OCI-LY7 (cell line): ENCODE results near the gene SART1. TPM values are rescaled to one million over a fixed set of nuclear protein-coding genes. Genes with fewer than 3 reads are reported as not detected.
"Not testable (repeated sequence)": the region's sequence is repeated elsewhere in the genome, so short reads cannot be mapped to it uniquely, and the experiment has no call there.

Experiments
- BruUV-seq: library from RNA; stranded (reverse); fragments of 400-500 nt; replicated peaks from 2 replicates; lab custom pipeline; 2021; lab: Mats Ljungman, UMichigan
- CTCF ChIA-PET: fragments of 300-600 bp; sonication (Branson Sonifier 250); formaldehyde crosslinking; loops from one replicate; lab custom pipeline; 2022; ENCODE audit warnings: antibody characterized with exemption; ENCODE audit not compliant: unreplicated experiment; lab: Charles Lee
- POLR2A ChIA-PET: fragments of 300-600 bp; sonication (Branson Sonifier 250); formaldehyde crosslinking; loops from one replicate; lab custom pipeline; 2022; ENCODE audit warnings: antibody characterized with exemption; lab: Charles Lee
- DNase-seq: peaks from one replicate; pipeline ENCODE4 v3.0.0-alpha.2; 2015; ENCODE audit warnings: low spot score
- H2AFZ ChIP-seq: fragments of 200-600 bp; sonication (generic), shearing (Covaris generic); 2 replicates; pipeline ENCODE4 v1.6.1; 2014; ENCODE audit warnings: mild to moderate bottlenecking, antibody characterized with exemption, low read length, moderate library complexity
- H3K27ac ChIP-seq: fragments of 200-600 bp; sonication (generic); 2 replicates; pipeline ENCODE4 v1.5.1; 2014; ENCODE audit warnings: mixed run types, low read depth, mild to moderate bottlenecking, moderate library complexity, low read length, inconsistent platforms; ENCODE audit not compliant: poor library complexity, severe bottlenecking
- H3K36me3 ChIP-seq: fragments of 200-600 bp; sonication (generic); 2 replicates; pipeline ENCODE4 v1.6.1; 2014; ENCODE audit warnings: mild to moderate bottlenecking, antibody characterized with exemption, low read length, moderate library complexity, mixed read lengths; ENCODE audit not compliant: insufficient read depth
- H3K4me1 ChIP-seq: fragments of 200-600 bp; sonication (generic); 2 replicates; pipeline ENCODE4 v1.5.1; 2014; ENCODE audit warnings: mild to moderate bottlenecking, low read length; ENCODE audit not compliant: insufficient read depth, poor library complexity, severe bottlenecking
- H3K4me2 ChIP-seq: fragments of 200-600 bp; sonication (generic); 2 replicates; pipeline ENCODE4 v1.6.1; 2014; ENCODE audit warnings: mild to moderate bottlenecking, low read length
- H3K4me3 ChIP-seq: fragments of 200-600 bp; sonication (generic); 2 replicates; pipeline ENCODE4 v1.5.1; 2014; ENCODE audit warnings: mild to moderate bottlenecking, low read depth, low read length; ENCODE audit not compliant: poor library complexity, severe bottlenecking
- H3K79me2 ChIP-seq: fragments of 200-600 bp; sonication (generic); 2 replicates; pipeline ENCODE4 v1.6.1; 2016; ENCODE audit warnings: low read depth, mild to moderate bottlenecking, low read length, moderate library complexity, mixed read lengths; ENCODE audit not compliant: insufficient read depth
- H3K9me2 ChIP-seq: fragments of 200-600 bp; sonication (generic); 2 replicates; pipeline ENCODE4 v1.6.1; 2016; ENCODE audit warnings: mild to moderate bottlenecking, low read length, mixed read lengths; ENCODE audit not compliant: insufficient read depth
- H3K9me3 ChIP-seq: fragments of 200-600 bp; sonication (generic); 2 replicates; pipeline ENCODE4 v1.6.1; 2014; ENCODE audit warnings: mild to moderate bottlenecking, mixed run types, low read length, mixed read lengths
- H4K20me1 ChIP-seq: fragments of 200-600 bp; sonication (generic); 2 replicates; pipeline ENCODE4 v1.6.1; 2014; ENCODE audit warnings: mild to moderate bottlenecking, antibody characterized with exemption, low read length, moderate library complexity, mixed read lengths; ENCODE audit not compliant: insufficient read depth
- EZH2phosphoT487 ChIP-seq: fragments of 200-600 bp; sonication (generic); IDR thresholded peaks from 2 replicates; pipeline ENCODE4 v1.6.1; 2018; ENCODE audit warnings: low read depth, borderline replicate concordance, mild to moderate bottlenecking, mixed run types, antibody characterized with exemption, low read length, moderate library complexity, mixed read lengths
- intact Hi-C: fragments of 100-400 bp; cut with micrococcal nuclease; formaldehyde crosslinking; loops from one replicate; pipeline ENCODE4 v1.10.0; 2022; ENCODE audit not compliant: unreplicated experiment
- total RNA-seq, 2 experiments: library from RNA; depleted of rRNA in 1 of 2; stranded (reverse); fragments of >200 nt in 1 of 2; shearing (Covaris generic) in 1 of 2; gene quantifications; 2 replicates each; pipeline ENCODE4 v1.2.3, GENCODE V29; 2014 to 2022
- TF ChIP-seq, protein P1 (sequence below): fragments of 200-600 bp; sonication (generic); conservative IDR thresholded peaks from 2 replicates; pipeline ENCODE4 v1.5.1; 2014; ENCODE audit warnings: mild to moderate bottlenecking, antibody characterized with exemption, low read length, moderate library complexity, mixed read lengths

The SART1 gene
- total RNA-seq, 2 experiments from 2014 or later = 50.4 to 55.5 TPM

DNA sequence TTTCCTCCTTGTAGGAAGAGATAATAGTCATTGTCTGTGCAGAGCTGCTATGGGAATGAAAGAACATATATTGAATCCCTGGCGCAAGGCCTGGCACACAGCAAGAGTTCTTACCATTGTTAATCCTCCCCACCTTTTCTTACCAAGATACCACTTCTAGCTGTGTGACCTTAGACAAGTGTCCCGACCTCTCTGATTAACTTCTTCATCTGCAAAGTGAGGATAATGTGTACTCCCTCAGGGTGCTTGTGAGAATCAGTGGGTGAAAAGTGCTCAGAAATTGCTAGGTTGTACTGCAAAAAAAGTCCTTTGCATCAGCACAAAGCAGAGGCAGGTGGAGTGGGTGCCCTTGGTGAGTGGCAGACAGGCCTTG lies 46.5 kb downstream of the SART1 start:
- H3K4me2 ChIP-seq = no peak overlapping the region
- H4K20me1 ChIP-seq = no peaks in the 10 kb centered on the region
- TF ChIP-seq, protein P1, sequence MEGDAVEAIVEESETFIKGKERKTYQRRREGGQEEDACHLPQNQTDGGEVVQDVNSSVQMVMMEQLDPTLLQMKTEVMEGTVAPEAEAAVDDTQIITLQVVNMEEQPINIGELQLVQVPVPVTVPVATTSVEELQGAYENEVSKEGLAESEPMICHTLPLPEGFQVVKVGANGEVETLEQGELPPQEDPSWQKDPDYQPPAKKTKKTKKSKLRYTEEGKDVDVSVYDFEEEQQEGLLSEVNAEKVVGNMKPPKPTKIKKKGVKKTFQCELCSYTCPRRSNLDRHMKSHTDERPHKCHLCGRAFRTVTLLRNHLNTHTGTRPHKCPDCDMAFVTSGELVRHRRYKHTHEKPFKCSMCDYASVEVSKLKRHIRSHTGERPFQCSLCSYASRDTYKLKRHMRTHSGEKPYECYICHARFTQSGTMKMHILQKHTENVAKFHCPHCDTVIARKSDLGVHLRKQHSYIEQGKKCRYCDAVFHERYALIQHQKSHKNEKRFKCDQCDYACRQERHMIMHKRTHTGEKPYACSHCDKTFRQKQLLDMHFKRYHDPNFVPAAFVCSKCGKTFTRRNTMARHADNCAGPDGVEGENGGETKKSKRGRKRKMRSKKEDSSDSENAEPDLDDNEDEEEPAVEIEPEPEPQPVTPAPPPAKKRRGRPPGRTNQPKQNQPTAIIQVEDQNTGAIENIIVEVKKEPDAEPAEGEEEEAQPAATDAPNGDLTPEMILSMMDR = no peak
- no peak for TF ChIP-seq EZH2phosphoT487
- H3K9me3 ChIP-seq = no peaks in the 10 kb centered on the region
- peaks cover 23% of the 10 kb centered on the region for H3K4me1 ChIP-seq
- peaks cover 33% of the 10 kb centered on the region for H3K36me3 ChIP-seq
- DNase-seq = no peak
- CTCF ChIA-PET = interaction anchor here (0.6 kb wide), 1 partner anchor 38 kb away, joined by 3 read pairs; no protein-coding TSS in a partner anchor
- no peak overlapping the region for H3K27ac ChIP-seq
- no peak overlapping the region for H2AFZ ChIP-seq
- no TSS peak for BruUV-seq
- intact Hi-C loops = no loop called here
- no peaks in the 10 kb centered on the region for H3K9me2 ChIP-seq
- no peak overlapping the region for H3K4me3 ChIP-seq
- POLR2A ChIA-PET = no interaction called here
- peaks cover 17% of the 10 kb centered on the region for H3K79me2 ChIP-seq

DNA sequence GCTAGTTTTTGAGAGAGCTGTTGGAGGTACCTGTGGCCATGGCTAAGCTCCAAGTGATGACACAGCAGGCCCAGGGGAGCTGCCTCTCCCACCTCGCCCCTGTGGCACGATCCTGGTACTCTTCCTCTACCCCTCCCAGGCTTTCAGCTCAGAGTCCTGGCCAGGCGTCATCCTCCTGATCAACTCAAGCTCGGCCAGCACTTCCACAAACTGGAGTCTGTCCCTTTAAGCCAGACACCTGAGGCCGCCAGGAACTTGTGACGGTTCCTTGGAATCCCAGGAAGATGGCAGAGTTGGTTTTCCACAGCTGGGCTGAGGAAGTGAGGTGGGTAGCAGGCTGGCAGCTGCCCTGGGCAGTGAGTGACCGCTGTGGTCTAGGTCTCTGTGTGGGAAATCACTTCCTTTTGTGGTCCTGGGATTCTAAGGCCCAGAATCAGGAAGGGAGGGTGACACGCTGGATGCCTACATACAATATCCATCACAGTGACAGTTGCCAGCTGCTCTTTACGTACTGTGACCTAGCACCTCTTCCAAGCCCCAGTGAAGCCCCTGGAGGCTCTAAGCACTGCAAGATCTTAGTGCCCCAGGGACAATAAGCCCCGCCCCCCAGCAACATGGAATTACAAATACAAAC lies 47.1 kb downstream of the SART1 start:
- Histone ChIP-seq H3K27ac (no peak overlapping the region), H3K4me1 (peaks cover 18% of the 10 kb centered on the region), H3K4me3 (no peak overlapping the region), H3K9me2 (no peaks in the 10 kb centered on the region), H3K9me3 (no peaks in the 10 kb centered on the region), H2AFZ (no peak overlapping the region), H3K4me2 (no peak overlapping the region), H3K79me2 (peaks cover 12% of the 10 kb centered on the region), H4K20me1 (no peaks in the 10 kb centered on the region), H3K36me3 (peaks cover 30% of the 10 kb centered on the region)
- no peak for TF ChIP-seq EZH2phosphoT487
- TF ChIP-seq, protein P1 = no peak
- BruUV-seq = no TSS peak
- DNase-seq = no peak
- ChIA-PET CTCF (interaction anchor here (0.6 kb wide), 1 partner anchor 38 kb away, joined by 3 read pairs; no protein-coding TSS in a partner anchor), POLR2A (interaction anchor here (0.6 kb wide), 1 partner anchor 150 kb away, joined by 3 read pairs; no protein-coding TSS in a partner anchor)
- intact Hi-C loops = no loop called here

DNA sequence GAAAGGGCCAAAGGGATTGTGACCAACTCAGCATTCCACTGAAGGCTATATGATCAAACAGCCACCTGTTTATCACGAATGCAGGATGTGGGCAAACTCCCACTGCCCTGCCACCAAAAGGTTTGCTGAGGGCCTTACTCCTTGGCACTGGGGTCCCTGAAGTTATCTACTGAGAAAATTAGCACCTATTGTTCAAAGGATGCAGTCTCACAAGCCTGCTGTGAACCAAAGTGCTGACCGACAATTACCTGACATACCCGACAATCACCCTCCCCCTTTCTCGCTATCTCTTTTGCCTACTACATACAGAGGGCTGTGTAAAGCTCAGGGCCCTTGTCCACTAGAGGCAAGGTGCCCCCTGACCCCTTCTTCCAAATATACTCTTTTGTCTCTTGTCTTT lies 48.5 kb downstream of the SART1 start:
- H3K4me2 ChIP-seq, H3K4me3 ChIP-seq, H3K9me3 ChIP-seq, H3K27ac ChIP-seq, DNase-seq, BruUV-seq, H2AFZ ChIP-seq, CTCF ChIA-PET, H4K20me1 ChIP-seq, POLR2A ChIA-PET, H3K4me1 ChIP-seq, H3K9me2 ChIP-seq, intact Hi-C loops, H3K79me2 ChIP-seq: not testable (repeated sequence)
- peaks cover 15% of the 10 kb centered on the region for H3K36me3 ChIP-seq
